Measurements from ENCODE around the gene CRIM1.

Gene CRIM1

DNA sequence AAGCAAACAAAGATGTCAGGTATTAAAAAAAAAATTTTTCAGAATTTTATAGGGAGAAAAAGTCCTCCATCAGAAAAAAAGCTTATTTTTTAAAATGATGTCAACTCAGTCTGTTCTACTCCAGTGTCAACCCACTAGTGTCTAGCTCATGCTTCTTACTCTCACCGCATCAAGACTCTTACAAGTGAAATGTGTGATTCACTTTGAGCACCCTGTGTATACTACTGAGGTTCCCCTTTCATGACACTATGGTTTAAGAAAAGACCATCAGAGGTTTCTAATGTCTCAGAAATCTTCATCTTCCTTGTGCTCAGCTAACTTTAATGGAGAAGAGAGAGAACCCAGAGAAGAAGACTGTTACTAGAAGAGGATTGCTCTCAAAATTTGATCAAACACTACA, 199.0 kb downstream of the CRIM1 start:
- no peaks in the 10 kb centered on the region for H3K27me3 ChIP-seq (ENCODE audit: insufficient read depth, insufficient read length)
- H3K9me3 ChIP-seq (ENCODE audit: insufficient read depth, low read length), result no peaks in the 10 kb centered on the region
- H3K4me3 ChIP-seq (ENCODE audit: insufficient read length, low read depth), result no peak overlapping the region
- no peak overlapping the region for H3K9ac ChIP-seq (ENCODE audit: insufficient read length, low read depth)
- no peak for DNase-seq (ENCODE audit: low read depth, low spot score)
- TF ChIP-seq YY1 (IDR thresholded peaks at IDR 0.05; ENCODE audit: insufficient read depth, insufficient read length) (no peak), ZNF274 (IDR thresholded peaks at IDR 0.05; ENCODE audit: low read depth, low read length) (no peak), SUZ12 (IDR thresholded peaks at IDR 0.05; ENCODE audit: extremely low read depth, insufficient read depth, insufficient read length) (no peak)
- H3K36me3 ChIP-seq (ENCODE audit: insufficient read depth, insufficient read length, low read length), result peaks cover 55% of the 10 kb centered on the region
- no peaks in the 10 kb centered on the region for H3K4me1 ChIP-seq (ENCODE audit: insufficient read depth, insufficient read length)

DNA sequence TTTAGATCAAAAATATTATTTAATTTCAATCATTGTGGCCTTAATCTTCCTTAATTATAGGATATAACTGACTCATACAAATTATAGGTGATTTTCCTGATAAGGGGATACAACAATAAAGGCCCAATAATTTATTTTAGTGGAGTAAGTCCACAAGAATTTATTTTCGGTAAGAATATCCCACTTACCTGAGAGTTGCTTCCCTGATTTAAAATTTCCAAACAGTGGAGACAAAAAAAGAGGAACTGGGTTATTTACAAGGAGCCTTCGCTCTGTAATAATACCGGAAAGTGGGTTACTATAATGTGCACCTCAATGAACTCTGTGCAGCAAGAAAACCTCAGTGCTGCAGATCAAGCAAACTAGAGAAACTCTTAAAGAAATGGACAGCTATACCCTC, 200.2 kb downstream of the CRIM1 start:
- Histone ChIP-seq H3K9me3 (ENCODE audit: insufficient read depth, low read length) (no peaks in the 10 kb centered on the region), H3K36me3 (ENCODE audit: insufficient read depth, insufficient read length, low read length) (peaks cover 47% of the 10 kb centered on the region), H3K9ac (ENCODE audit: insufficient read length, low read depth) (no peak overlapping the region), H3K27me3 (ENCODE audit: insufficient read depth, insufficient read length) (no peaks in the 10 kb centered on the region), H3K4me1 (ENCODE audit: insufficient read depth, insufficient read length) (no peaks in the 10 kb centered on the region), H3K4me3 (ENCODE audit: insufficient read length, low read depth) (no peak overlapping the region)
- DNase-seq (ENCODE audit: low read depth, low spot score), result no peak
- no peak for TF ChIP-seq YY1 (IDR thresholded peaks at IDR 0.05; ENCODE audit: insufficient read depth, insufficient read length)
- TF ChIP-seq ZNF274 (IDR thresholded peaks at IDR 0.05; ENCODE audit: low read depth, low read length), result no peak
- no peak for TF ChIP-seq SUZ12 (IDR thresholded peaks at IDR 0.05; ENCODE audit: extremely low read depth, insufficient read depth, insufficient read length)

- no peaks in the 10 kb centered on the region for H3K4me1 ChIP-seq (ENCODE audit: insufficient read depth, insufficient read length)
- peaks cover 37% of the 10 kb centered on the region for H3K36me3 ChIP-seq (ENCODE audit: insufficient read depth, insufficient read length, low read length)
- DNase-seq (ENCODE audit: low read depth, low spot score), result no peak
- H3K9ac ChIP-seq (ENCODE audit: insufficient read length, low read depth), result no peak overlapping the region
- H3K9me3 ChIP-seq (ENCODE audit: insufficient read depth, low read length), result no peaks in the 10 kb centered on the region
- no peak overlapping the region for H3K4me3 ChIP-seq (ENCODE audit: insufficient read length, low read depth)
- TF ChIP-seq YY1 (IDR thresholded peaks at IDR 0.05; ENCODE audit: insufficient read depth, insufficient read length) (no peak), ZNF274 (IDR thresholded peaks at IDR 0.05; ENCODE audit: low read depth, low read length) (no peak), SUZ12 (IDR thresholded peaks at IDR 0.05; ENCODE audit: extremely low read depth, insufficient read depth, insufficient read length) (no peak)
- no peaks in the 10 kb centered on the region for H3K27me3 ChIP-seq (ENCODE audit: insufficient read depth, insufficient read length)
Measured at GRCh38 chr2:36556842-36557241, 201.3 kb downstream of the CRIM1 start.

GRCh38 chr2:36559221-36559942, 203.8 kb downstream of the CRIM1 start:
- Histone ChIP-seq H3K36me3 (ENCODE audit: insufficient read depth, insufficient read length, low read length) (peaks cover 21% of the 10 kb centered on the region), H3K4me1 (ENCODE audit: insufficient read depth, insufficient read length) (no peaks in the 10 kb centered on the region)

DNA sequence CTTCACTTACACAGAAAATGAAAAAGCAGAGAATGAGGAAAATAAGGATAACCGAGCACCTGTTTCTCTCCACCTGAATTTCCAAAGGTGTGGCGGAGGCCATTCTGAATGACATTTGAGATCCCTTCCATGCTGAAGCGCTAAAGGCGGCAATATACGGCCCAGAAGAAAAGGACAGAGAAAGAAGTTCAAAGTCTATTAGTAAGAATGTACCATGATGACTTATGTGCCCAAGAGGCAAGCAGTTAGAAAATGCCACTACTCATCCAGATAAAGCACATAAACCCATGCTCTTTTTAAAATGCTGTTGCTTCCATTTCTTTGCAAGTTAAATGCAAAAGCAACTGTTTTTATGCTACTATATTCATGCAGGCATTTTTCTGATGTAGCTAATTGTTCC, 205.1 kb downstream of the CRIM1 start:
- Histone ChIP-seq H3K4me3 (ENCODE audit: insufficient read length, low read depth) (no peak overlapping the region), H3K4me1 (ENCODE audit: insufficient read depth, insufficient read length) (no peaks in the 10 kb centered on the region), H3K36me3 (ENCODE audit: insufficient read depth, insufficient read length, low read length) (peaks cover 22% of the 10 kb centered on the region), H3K9ac (ENCODE audit: insufficient read length, low read depth) (no peak overlapping the region), H3K27me3 (ENCODE audit: insufficient read depth, insufficient read length) (no peaks in the 10 kb centered on the region), H3K9me3 (ENCODE audit: insufficient read depth, low read length) (no peaks in the 10 kb centered on the region)
- no peak for DNase-seq (ENCODE audit: low read depth, low spot score)
- TF ChIP-seq SUZ12 (IDR thresholded peaks at IDR 0.05; ENCODE audit: extremely low read depth, insufficient read depth, insufficient read length), result no peak
- no peak for TF ChIP-seq YY1 (IDR thresholded peaks at IDR 0.05; ENCODE audit: insufficient read depth, insufficient read length)
- no peak for TF ChIP-seq ZNF274 (IDR thresholded peaks at IDR 0.05; ENCODE audit: low read depth, low read length)

More at GRCh38 chr2:36559221-36559942, 203.8 kb downstream of the CRIM1 start:
- Histone ChIP-seq H3K4me3 (ENCODE audit: insufficient read length, low read depth) (no peak overlapping the region), H3K9ac (ENCODE audit: insufficient read length, low read depth) (no peak overlapping the region), H3K27me3 (ENCODE audit: insufficient read depth, insufficient read length) (no peaks in the 10 kb centered on the region), H3K9me3 (ENCODE audit: insufficient read depth, low read length) (no peaks in the 10 kb centered on the region)
- no peak for DNase-seq (ENCODE audit: low read depth, low spot score)
- TF ChIP-seq YY1 (IDR thresholded peaks at IDR 0.05; ENCODE audit: insufficient read depth, insufficient read length) (no peak), SUZ12 (IDR thresholded peaks at IDR 0.05; ENCODE audit: extremely low read depth, insufficient read depth, insufficient read length) (no peak), ZNF274 (IDR thresholded peaks at IDR 0.05; ENCODE audit: low read depth, low read length) (no peak)

GRCh38 chr2:36561237-36561944, 205.8 kb downstream of the CRIM1 start:
- no peak overlapping the region for H3K4me3 ChIP-seq (ENCODE audit: insufficient read length, low read depth)
- DNase-seq (ENCODE audit: low read depth, low spot score), result peak; percentile 22
- H3K4me1 ChIP-seq (ENCODE audit: insufficient read depth, insufficient read length), result no peaks in the 10 kb centered on the region
- TF ChIP-seq YY1 (IDR thresholded peaks at IDR 0.05; ENCODE audit: insufficient read depth, insufficient read length), result no peak
- no peak for TF ChIP-seq SUZ12 (IDR thresholded peaks at IDR 0.05; ENCODE audit: extremely low read depth, insufficient read depth, insufficient read length)
- TF ChIP-seq ZNF274 (IDR thresholded peaks at IDR 0.05; ENCODE audit: low read depth, low read length), result no peak
- no peaks in the 10 kb centered on the region for H3K9me3 ChIP-seq (ENCODE audit: insufficient read depth, low read length)
- peaks cover 24% of the 10 kb centered on the region for H3K36me3 ChIP-seq (ENCODE audit: insufficient read depth, insufficient read length, low read length)
- H3K27me3 ChIP-seq (ENCODE audit: insufficient read depth, insufficient read length), result no peaks in the 10 kb centered on the region
- H3K9ac ChIP-seq (ENCODE audit: insufficient read length, low read depth), result no peak overlapping the region

DNA sequence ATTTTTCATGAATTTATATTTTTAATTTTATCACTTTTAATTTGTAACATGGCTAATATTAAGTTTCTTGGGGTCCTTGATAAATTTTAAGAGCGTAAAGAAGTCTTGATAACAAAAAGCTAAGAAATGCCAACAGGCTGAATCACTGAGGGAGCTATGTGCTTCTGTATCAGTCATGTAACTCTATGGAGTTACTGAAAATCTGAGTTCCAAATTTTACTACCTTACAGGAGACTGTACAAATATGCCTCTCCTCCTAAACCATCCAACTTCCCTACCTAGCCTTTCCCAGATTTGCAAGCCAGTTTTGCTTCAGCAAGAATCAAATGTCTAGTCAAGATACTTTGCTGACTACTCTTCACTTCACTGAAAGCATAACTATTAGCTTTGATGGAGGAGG, 206.7 kb downstream of the CRIM1 start:
- DNase-seq (ENCODE audit: low read depth, low spot score), result no peak
- Histone ChIP-seq H3K9ac (ENCODE audit: insufficient read length, low read depth) (no peak overlapping the region), H3K27me3 (ENCODE audit: insufficient read depth, insufficient read length) (no peaks in the 10 kb centered on the region), H3K36me3 (ENCODE audit: insufficient read depth, insufficient read length, low read length) (peaks cover 27% of the 10 kb centered on the region), H3K4me1 (ENCODE audit: insufficient read depth, insufficient read length) (no peaks in the 10 kb centered on the region), H3K4me3 (ENCODE audit: insufficient read length, low read depth) (no peak overlapping the region), H3K9me3 (ENCODE audit: insufficient read depth, low read length) (no peaks in the 10 kb centered on the region)
- TF ChIP-seq SUZ12 (IDR thresholded peaks at IDR 0.05; ENCODE audit: extremely low read depth, insufficient read depth, insufficient read length) (no peak), ZNF274 (IDR thresholded peaks at IDR 0.05; ENCODE audit: low read depth, low read length) (no peak)
